Measurements from ENCODE around the gene KAT8.
"Not testable (repeated sequence)": the region's sequence is repeated elsewhere in the genome, so short reads cannot be mapped to it uniquely, and the experiment has no call there.

The KAT8 gene

GRCh38 chr16:31084584-31085302, 32.7 kb upstream of the KAT8 start:
- DNase-seq, result no peak

GRCh38 chr16:31085411-31085810, 32.1 kb upstream of the KAT8 start:
- no peak for DNase-seq

GRCh38 chr16:31085873-31086628, 31.4 kb upstream of the KAT8 start:
- DNase-seq, result no peak

GRCh38 chr16:31086629-31086906, 30.9 kb upstream of the KAT8 start:
- DNase-seq, result no peak

- no peak for DNase-seq
These were observed 30.0 kb upstream of the KAT8 start for GRCh38 chr16:31087481-31087880.

GRCh38 chr16:31087971-31088370, 29.5 kb upstream of the KAT8 start:
- DNase-seq, result no peak

- no peak for DNase-seq
These were observed 28.8 kb upstream of the KAT8 start, which contains the start of gene PRSS53 for GRCh38 chr16:31088459-31089183. Gene PRSS53, minus strand, starts transcription at chr16:31088943. Its CDS starts 134 bp downstream, at chr16:31088809.

- no peak for DNase-seq
These were observed 28.3 kb upstream of the KAT8 start for GRCh38 chr16:31089199-31089598.

- DNase-seq, result peak; percentile 45
These were observed 26.9 kb upstream of the KAT8 start for GRCh38 chr16:31090540-31090939.

GRCh38 chr16:31092330-31092729, 25.1 kb upstream of the KAT8 start:
- DNase-seq, result no peak

GRCh38 chr16:31093132-31093703, 24.2 kb upstream of the KAT8 start:
- DNase-seq, result peak; percentile 49

GRCh38 chr16:31094088-31094423, 23.4 kb upstream of the KAT8 start:
- no peak for DNase-seq

- DNase-seq, result peak; percentile 98
These were observed 22.9 kb upstream of the KAT8 start, which contains the start of gene VKORC1 for GRCh38 chr16:31094424-31095120. Gene VKORC1, minus strand, starts transcription at chr16:31094797. Its CDS starts 68 bp downstream, at chr16:31094729.

- peak; percentile 16 for DNase-seq
These were observed 17.4 kb upstream of the KAT8 start for GRCh38 chr16:31099860-31100638.

- DNase-seq, result not testable (repeated sequence)
These were observed 16.4 kb upstream of the KAT8 start for GRCh38 chr16:31100876-31101641.

GRCh38 chr16:31105677-31106213, 11.7 kb upstream of the KAT8 start:
- DNase-seq, result peak; percentile 55

GRCh38 chr16:31106509-31107464, 10.7 kb upstream of the KAT8 start:
- no peak for DNase-seq

- DNase-seq, result no peak
These were observed 10.0 kb upstream of the KAT8 start for GRCh38 chr16:31107465-31107867.

- peak; percentile 75 for DNase-seq
These were observed 9.2 kb upstream of the KAT8 start, which contains the start of gene BCKDK for GRCh38 chr16:31108035-31108793. Gene BCKDK, plus strand, starts transcription at chr16:31108386. Its CDS starts 838 bp downstream, at chr16:31109224.

All from fibroblast of upper back skin (primary cell).